ENCODE data around the gene SFT2D1. TPM values are rescaled to one million over a fixed set of nuclear protein-coding genes. Genes with fewer than 3 reads are reported as not detected.

SFT2D1 gene
- total RNA-seq, 3 donors from 2014 or later (not counting 1 experiment from before 2014, with no cell fraction given) = 32.8 to 44.7 (median 33.5) TPM

DNA sequence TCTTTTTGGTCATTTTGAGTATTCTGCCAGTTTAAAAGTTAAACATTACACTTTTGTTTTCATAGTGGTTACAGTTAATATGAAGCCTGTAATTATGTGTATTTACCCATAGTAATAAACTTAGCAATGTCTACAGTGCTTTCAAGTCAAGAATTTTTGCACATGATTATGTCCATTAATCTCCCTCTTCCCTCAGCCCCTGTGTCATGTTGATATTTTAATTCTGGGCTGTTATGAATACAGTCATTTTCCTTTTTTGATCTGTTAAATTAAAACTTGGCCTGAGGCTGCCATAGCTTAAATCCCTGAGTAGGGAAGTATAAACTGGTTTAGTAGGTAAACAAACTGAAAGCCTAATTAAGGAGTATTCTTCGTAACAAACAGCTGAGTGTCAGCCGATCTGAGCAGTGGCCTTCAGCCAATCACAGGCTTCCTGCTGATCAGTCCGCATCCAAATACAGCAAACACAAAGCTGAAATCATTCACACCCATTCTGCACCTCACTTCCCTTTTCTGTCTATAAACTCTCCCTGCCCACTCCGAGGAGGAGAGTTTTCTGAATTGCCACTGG lies 9.5 kb upstream of the SFT2D1 start:
- Mint-ChIP-seq H3K27ac (no peak overlapping the region), H3K36me3 (no peaks in the 10 kb centered on the region), H3K4me1 (peaks cover 5 to 7% of the 10 kb centered on the region in 2 donors), H3K9me3 (no peaks in the 10 kb centered on the region), H3K4me3 (no peak overlapping the region), H3K27me3 (ENCODE audit: low read depth in 2 of 2) (peaks cover 12 to 14% of the 10 kb centered on the region in 2 donors)
- intact Hi-C loops (cut with micrococcal nuclease) = no loop called here
- DNase-seq (no peak), ATAC-seq (peak in 2 of 3 donors; percentile 60 to 68)
- Histone ChIP-seq H3K9me3 (ENCODE audit: control insufficient read depth, insufficient read depth, low read length) (no peaks in the 10 kb centered on the region), H3K4me1 (ENCODE audit: control insufficient read depth, insufficient read depth, low read length) (no peaks in the 10 kb centered on the region), H3K36me3 (ENCODE audit: control insufficient read depth, insufficient read depth, low read length) (no peaks in the 10 kb centered on the region), H3K27ac (ENCODE audit: low read length) (no peak overlapping the region), H3K27me3 (ENCODE audit: control insufficient read depth, insufficient read depth, low read length) (no peaks in the 10 kb centered on the region), H3K4me3 (ENCODE audit: low read length) (no peak overlapping the region)
- TF ChIP-seq, protein P1, sequence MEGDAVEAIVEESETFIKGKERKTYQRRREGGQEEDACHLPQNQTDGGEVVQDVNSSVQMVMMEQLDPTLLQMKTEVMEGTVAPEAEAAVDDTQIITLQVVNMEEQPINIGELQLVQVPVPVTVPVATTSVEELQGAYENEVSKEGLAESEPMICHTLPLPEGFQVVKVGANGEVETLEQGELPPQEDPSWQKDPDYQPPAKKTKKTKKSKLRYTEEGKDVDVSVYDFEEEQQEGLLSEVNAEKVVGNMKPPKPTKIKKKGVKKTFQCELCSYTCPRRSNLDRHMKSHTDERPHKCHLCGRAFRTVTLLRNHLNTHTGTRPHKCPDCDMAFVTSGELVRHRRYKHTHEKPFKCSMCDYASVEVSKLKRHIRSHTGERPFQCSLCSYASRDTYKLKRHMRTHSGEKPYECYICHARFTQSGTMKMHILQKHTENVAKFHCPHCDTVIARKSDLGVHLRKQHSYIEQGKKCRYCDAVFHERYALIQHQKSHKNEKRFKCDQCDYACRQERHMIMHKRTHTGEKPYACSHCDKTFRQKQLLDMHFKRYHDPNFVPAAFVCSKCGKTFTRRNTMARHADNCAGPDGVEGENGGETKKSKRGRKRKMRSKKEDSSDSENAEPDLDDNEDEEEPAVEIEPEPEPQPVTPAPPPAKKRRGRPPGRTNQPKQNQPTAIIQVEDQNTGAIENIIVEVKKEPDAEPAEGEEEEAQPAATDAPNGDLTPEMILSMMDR (IDR thresholded peaks at IDR 0.05) = no peak
- WGBS (ENCODE audit: insufficient coverage) = 34% methylated on average over 4 of the region's 4 CpGs

DNA sequence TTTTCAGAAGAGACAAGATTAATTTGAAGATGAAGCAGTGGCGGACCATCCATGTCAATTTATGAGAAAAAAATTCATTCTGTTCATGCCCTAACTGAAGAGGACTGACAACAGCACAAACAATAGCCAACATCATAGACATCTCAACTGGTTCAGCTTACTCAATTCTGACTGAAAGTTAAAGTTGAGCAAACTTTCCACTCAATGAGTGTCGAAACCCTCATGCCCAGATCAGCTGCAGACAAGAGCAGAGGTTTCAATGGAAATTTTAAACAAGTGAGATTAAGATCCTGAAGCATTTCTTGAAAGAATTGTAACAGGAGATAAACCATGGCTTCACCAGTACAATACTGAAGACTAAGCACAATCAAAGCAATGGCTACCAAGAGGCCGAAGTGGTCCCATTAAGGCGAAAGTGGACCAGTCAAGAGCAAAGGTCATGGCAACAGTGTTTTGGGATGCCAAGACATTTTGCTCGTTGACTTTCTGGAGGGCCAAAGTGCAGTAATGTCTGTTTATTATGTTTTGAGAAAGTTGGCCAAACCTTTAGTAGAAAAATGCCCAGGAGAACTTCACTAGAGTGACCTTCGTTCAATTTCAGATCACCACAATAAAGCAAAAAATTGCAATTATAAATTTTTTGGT lies 6.1 kb upstream of the SFT2D1 start:
- H3K27me3 ChIP-seq (ENCODE audit: control insufficient read depth, insufficient read depth, low read length) = no peaks in the 10 kb centered on the region
- intact Hi-C loops (cut with micrococcal nuclease) = no loop called here
- H3K4me3 ChIP-seq (ENCODE audit: low read length) = no peak overlapping the region
- no peaks in the 10 kb centered on the region for H3K4me1 ChIP-seq (ENCODE audit: control insufficient read depth, insufficient read depth, low read length)
- no peak overlapping the region for H3K27ac Mint-ChIP-seq
- TF ChIP-seq, protein P1 (IDR thresholded peaks at IDR 0.05) = no peak
- no peak overlapping the region for H3K4me3 Mint-ChIP-seq
- H3K4me1 Mint-ChIP-seq = peaks cover 8 to 9% of the 10 kb centered on the region in 2 donors
- no peaks in the 10 kb centered on the region for H3K36me3 ChIP-seq (ENCODE audit: control insufficient read depth, insufficient read depth, low read length)
- H3K27me3 Mint-ChIP-seq (ENCODE audit: low read depth in 2 of 2) = peaks cover 3 to 15% of the 10 kb centered on the region in 2 donors
- H3K36me3 Mint-ChIP-seq = no peaks in the 10 kb centered on the region
- H3K27ac ChIP-seq (ENCODE audit: low read length) = no peak overlapping the region
- DNase-seq (no peak), ATAC-seq (no peak)
- no peaks in the 10 kb centered on the region for H3K9me3 Mint-ChIP-seq
- 88% methylated on average over 5 of the region's 6 CpGs for WGBS (ENCODE audit: insufficient coverage)
- no peaks in the 10 kb centered on the region for H3K9me3 ChIP-seq (ENCODE audit: control insufficient read depth, insufficient read depth, low read length)

DNA sequence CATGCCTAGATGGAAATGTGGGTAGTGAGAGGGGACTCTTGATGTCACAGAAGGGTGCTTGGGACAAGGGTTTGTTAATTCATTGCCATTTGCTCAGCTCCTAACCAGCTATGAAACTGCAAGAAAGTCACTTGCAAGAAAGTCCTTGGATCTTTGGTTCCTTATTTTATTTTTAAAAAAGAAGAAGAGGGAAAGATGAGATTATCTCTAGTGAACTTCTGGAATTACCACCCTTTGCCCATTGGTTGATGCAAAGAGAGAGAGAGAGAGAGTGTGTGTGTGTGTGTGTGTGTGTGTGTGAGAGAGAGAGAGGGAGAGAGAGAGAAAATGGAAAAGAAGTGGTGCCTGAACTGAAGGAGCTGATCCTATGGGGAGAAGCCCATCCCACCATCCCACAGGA lies 4.6 kb upstream of the SFT2D1 start:
- peaks cover 13 to 14% of the 10 kb centered on the region in 2 donors for H3K4me1 Mint-ChIP-seq
- TF ChIP-seq, protein P1 (IDR thresholded peaks at IDR 0.05) = no peak

More for the DNA sequence above, 4.6 kb upstream of the SFT2D1 start:
- Mint-ChIP-seq H3K36me3 (no peaks in the 10 kb centered on the region), H3K27ac (no peak overlapping the region), H3K27me3 (ENCODE audit: low read depth in 2 of 2) (peaks cover 3 to 15% of the 10 kb centered on the region in 2 donors), H3K4me3 (no peak overlapping the region), H3K9me3 (no peaks in the 10 kb centered on the region)
- peaks cover 6% of the 10 kb centered on the region for H3K4me1 ChIP-seq (ENCODE audit: control insufficient read depth, insufficient read depth, low read length)
- intact Hi-C loops (cut with micrococcal nuclease) = no loop called here
- no peak overlapping the region for H3K27ac ChIP-seq (ENCODE audit: low read length)
- no peaks in the 10 kb centered on the region for H3K36me3 ChIP-seq (ENCODE audit: control insufficient read depth, insufficient read depth, low read length)
- no peaks in the 10 kb centered on the region for H3K9me3 ChIP-seq (ENCODE audit: control insufficient read depth, insufficient read depth, low read length)
- H3K4me3 ChIP-seq (ENCODE audit: low read length) = no peak overlapping the region
- no peak for ATAC-seq
- DNase-seq = no peak
- no peaks in the 10 kb centered on the region for H3K27me3 ChIP-seq (ENCODE audit: control insufficient read depth, insufficient read depth, low read length)
